Stimulated activated CD4-positive, alpha-beta T cell treated with anti-CD3 and anti-CD28 coated beads, Interleukin-2, amount 100 ng/mL, for 4 hours (primary cell): ENCODE results near the gene RPL13A.
"Not testable (repeated sequence)": the region's sequence is repeated elsewhere in the genome, so short reads cannot be mapped to it uniquely, and the experiment has no call there.

ENCODE experiments used
- DNase-seq: peaks from one replicate; pipeline ENCODE4 v3.0.0-alpha.2; 2020; ENCODE audit warnings: low read depth

The RPL13A gene

DNA sequence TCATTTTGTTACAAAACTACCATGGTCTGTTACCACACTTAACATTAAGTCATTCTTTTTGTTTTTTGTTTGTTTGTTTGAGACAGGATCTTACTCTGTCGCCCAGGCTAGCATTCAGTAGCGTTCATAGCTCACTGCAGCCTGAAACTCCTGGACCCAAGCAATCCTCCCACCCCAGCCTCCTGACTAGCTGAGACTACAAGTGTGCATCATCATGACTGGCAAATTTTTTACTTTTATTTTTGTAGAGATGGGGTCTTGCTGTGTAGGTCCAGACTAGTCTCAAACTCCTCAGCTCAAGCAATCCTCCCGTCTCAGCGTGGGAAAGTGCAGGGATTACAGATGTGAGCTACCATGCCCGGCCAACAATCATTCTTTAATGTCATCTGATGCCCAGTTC, 31.1 kb upstream of the RPL13A start:
- DNase-seq: no peak

- DNase-seq: no peak
Measured at GRCh38 chr19:49458567-49458903, 28.9 kb upstream of the RPL13A start.

GRCh38 chr19:49459388-49459787, 28.0 kb upstream of the RPL13A start:
- no peak for DNase-seq

DNA sequence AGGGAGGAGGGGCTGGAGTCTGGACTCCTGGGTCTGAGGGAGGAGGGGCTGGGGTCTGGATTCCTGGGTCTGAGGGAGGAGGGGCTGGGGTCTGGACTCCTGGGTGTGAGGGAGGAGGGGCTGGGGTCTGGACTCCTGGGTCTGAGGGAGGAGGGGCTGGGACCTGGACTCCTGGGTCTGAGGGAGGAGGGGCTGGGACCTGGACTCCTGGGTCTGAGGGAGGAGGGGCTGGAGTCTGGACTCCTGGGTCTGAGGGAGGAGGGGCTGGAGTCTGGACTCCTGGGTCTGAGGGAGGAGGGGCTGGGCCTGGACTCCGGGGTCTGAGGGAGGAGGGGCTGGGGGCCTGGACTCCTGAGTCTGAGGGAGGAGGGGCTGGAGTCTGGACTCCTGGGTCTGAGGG, 26.3 kb upstream of the RPL13A start:
- DNase-seq: not testable (repeated sequence)

DNA sequence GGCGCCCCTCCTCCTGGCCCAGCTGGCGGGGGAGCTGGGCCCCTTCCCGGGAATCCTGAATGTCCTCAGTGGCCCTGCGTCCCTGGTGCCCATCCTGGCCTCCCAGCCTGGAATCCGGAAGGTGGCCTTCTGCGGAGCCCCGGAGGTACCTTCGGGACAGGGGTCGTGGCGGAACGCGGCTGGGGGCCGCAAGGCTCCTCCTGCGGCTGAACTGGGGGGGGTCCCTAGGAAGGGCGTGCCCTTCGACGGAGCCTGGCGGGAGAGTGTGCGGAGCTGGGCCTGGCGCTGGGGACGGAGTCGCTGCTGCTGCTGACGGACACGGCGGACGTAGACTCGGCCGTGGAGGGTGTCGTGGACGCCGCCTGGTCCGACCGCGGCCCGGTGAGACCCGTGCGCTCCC, 25.8 kb upstream of the RPL13A start:
- no peak for DNase-seq

DNA sequence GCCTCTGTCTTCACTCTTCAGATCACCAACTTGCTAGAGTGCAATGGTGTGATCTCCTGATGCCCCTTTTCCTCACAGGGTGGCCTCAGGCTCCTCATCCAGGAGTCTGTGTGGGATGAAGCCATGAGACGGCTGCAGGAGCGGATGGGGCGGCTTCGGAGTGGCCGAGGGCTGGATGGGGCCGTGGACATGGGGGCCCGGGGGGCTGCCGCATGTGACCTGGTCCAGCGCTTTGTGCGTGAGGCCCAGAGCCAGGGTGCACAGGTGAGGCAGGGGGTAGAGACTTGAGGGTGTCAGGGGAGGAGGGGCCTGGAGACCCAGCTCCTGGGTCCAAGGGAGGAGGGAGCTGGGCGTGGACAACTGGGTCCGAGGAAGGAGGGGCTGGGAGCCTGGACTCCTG, 24.9 kb upstream of the RPL13A start:
- DNase-seq: no peak

DNA sequence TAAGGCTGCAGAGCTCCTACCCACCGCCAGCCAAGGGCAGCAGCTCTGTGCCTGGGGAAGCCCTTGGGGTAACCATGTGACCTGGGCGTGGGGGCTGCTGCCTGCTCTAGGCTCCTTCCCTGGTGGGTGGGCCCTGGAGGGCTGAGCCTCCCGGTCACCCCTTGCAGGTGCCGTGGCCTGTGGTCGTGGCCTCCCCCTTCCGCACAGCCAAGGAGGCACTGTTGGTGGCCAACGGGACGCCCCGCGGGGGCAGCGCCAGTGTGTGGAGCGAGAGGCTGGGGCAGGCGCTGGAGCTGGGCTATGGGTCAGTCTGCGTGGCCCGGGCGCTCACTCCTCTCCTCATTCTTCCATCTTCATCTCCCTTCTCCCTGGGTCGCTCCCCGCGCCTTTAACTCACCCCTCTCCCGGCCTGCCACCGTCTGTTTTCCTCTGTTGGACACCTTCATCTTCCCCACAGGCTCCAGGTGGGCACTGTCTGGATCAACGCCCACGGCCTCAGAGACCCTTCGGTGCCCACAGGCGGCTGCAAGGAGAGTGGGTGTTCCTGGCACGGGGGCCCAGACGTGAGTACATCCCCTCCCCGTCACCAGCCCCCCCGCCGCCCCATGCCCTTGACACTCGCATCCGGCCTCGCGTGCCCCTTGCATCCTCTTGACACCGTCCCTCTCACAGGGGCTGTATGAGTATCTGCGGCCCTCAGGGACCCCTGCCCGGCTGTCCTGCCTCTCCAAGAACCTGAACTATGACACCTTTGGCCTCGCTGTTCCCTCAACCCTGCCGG, 23.3 kb upstream of the RPL13A start:
- DNase-seq: no peak

- no peak for DNase-seq
Measured at GRCh38 chr19:49465371-49465770, 22.0 kb upstream of the RPL13A start.

DNA sequence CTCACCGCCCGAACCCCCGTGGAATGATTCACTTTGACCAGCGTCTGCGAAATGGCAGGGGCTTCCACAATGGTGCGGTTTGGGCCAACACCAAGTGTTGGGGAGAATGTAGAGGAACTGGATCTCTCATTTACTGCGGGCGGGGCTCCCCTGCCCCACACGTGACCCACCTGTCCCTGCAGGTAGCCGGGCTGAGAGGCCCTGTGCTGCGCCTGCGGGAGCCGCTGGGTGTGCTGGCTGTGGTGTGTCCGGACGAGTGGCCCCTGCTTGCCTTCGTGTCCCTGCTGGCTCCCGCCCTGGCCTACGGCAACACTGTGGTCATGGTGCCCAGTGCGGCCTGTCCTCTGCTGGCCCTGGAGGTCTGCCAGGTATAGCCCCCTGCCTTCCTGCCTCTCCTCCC, 19.2 kb upstream of the RPL13A start:
- no peak for DNase-seq

- DNase-seq: peak; percentile 56
Measured at GRCh38 chr19:49468746-49469447, 18.5 kb upstream of the RPL13A start.

- peak; percentile 57 for DNase-seq
Measured at GRCh38 chr19:49469828-49470614, 17.4 kb upstream of the RPL13A start.

DNA sequence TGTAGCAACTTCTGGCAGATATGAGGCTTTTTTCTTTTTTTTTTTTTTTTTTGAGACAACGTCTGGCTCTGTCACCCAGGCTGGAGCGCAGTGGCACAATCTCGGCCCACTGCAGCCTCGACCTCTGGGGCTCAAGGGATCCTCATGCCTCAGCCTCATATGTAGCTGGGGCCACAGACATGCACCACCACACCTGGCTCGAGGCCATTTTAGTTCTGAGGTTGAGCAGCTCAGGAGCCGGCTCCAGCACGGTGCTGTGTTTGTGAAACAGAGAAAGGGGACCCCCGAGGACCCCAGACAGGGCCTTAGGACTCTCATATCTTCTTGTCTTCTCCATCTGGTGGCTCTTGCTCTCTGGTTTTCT, 16.8 kb upstream of the RPL13A start:
- DNase-seq: no peak

GRCh38 chr19:49472936-49473335, 14.5 kb upstream of the RPL13A start:
- no peak for DNase-seq

GRCh38 chr19:49473501-49473867, 13.9 kb upstream of the RPL13A start:
- not testable (repeated sequence) for DNase-seq

DNA sequence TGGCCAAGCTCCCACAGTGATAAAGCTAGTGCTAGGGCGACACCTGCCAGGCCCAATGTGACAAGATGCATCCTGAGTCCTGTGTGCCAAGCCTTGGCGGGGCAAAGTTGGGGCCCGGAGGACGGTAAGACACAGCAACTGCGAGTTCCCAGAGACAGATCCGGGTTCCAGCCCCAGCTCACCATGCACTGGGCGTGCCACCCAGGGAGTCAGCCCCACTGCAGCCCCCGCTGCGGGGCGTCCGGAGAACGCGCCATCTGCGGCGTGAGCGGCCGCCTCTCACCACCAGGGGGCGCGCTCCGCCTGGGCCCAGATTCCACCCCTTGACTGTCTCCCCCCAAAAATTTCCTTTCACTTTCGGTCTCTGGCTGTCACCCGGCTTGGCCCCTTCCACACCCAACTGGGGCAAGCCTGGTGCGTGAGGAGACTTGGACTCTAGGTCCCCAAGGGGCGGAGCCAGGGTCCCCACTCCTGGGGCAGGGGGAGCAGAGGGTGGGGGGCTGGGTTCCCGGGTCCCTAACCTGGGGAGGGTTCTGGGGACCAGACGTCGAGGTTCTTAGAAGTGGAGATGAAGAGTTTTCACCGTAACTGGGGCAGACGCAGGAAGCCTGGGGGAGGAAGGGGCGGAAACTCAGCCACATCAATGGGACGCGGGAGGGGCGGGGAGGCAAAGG, 13.4 kb upstream of the RPL13A start, which contains the start of gene FLT3LG:
TSS of gene FLT3LG (plus strand) at position 348 of the 674 bp plus-strand sequence. CDS start 425 bp downstream, outside the sequence.
- DNase-seq: peak; percentile 89

DNA sequence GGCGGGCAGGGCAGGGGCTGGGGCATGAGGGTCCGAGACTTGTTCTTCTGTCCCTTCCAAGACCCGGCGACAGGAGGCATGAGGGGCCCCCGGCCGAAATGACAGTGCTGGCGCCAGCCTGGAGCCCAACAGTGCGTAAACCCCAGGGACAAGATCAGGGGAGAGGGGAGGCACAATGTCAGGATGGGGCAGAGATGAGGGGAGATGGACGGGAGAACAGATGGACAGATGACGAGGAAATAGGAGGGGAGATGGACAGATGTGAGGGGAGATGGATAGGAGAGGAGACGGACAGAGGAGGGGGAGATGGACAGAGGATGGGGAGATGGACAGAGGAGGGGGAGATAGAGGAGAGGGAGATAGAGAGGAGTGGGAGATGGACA, 12.9 kb upstream of the RPL13A start:
- no peak for DNase-seq

DNA sequence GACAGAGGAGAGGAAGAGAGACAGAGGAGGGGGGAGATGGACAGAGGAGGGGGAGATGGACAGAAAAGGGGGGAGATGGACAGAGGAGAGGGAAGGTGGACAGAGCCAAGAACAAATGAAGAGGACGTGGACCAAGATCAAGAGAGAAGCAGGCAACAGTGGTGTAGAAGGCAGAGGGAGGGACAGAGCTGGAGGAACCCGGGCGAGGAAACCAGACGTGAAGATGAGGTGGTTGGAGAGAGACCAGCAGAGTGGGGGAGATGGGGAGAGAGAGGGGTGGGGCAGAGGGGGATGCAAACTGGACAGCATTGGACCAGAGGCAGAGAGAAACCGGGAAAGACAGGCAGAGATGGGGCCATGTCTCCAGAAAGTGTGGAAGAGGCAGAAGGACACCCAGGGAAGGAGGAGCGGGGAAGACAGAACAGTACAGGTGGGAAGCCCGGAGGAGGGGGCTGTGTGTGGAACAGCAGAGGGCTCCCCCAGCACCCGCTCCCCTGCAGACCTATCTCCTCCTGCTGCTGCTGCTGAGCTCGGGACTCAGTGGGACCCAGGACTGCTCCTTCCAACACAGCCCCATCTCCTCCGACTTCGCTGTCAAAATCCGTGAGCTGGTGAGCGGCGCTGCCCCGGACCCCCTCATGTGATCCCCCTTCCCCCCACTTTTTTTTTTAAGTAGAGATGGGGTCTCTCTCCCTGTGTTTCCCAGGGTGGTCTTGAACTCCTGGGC, 12.1 kb upstream of the RPL13A start:
- no peak for DNase-seq

DNA sequence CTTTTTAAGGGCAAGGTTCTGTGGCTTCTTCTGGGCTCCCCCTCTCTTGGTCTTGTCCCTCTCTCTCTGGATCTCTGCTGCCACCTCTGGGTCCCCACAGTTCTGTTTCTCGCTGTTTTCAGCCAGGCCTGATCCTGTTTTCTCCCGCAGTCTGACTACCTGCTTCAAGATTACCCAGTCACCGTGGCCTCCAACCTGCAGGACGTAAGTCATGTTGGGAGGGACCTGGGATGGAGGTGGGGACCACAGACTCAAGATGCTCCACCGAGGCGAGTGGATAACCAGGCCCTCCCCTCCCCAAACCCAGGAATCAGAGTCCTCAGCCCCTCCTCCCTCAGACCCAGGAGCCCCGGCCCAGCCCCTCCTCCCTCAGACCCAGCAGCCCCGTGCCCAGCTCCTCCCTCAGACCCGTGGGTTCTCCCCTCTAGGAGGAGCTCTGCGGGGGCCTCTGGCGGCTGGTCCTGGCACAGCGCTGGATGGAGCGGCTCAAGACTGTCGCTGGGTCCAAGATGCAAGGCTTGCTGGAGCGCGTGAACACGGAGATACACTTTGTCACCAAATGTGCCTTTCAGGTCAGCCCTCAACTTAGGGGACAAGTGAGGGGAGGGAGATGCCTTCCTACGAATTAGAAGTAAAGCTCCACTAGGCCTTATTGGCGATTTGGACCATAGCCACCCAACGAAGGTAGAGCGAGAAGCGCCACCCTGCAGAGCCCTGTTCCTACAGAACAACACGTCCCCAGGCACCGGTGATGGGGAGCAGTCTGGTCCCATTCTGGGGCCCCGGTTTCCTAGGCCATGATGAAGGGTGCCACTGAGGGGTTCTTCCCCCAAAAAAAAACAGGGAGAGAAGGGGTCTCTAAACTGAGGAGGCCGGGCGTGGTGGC, 11.2 kb upstream of the RPL13A start:
- DNase-seq: peak; percentile 56

- no peak for DNase-seq
Measured at GRCh38 chr19:49479975-49480628, 7.3 kb upstream of the RPL13A start.

DNA sequence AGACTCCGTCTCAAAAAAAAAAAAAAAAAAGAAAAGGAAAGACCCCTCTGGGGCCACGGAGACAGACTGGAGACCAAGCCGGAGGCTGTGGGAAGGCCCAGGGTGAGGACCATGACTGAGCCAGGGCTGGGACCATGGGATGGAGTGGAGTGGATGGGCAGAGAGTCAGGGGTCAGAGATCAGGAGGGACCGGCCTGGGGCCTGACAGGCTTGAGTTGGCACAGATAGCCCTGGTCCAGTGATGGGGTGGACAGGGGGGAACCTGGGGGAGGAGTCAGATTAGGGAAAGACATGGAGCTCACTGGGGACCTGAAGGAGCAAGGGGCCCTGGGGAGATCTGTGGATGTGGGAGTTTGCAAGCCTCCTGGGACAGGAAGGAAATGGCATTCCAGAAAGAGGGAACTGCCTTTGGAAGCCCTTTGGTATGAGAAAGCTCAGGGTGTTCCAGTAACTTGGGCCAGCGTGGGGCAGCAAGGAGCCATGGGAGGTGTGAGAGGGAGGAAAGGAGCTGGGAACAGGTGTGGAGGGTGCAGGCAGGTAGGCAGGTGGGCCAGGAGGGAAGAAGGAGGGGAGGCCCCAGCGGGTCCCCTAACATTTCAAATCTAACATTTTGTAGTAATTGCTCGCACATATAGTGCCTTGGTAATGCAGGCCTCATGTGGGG, 6.3 kb upstream of the RPL13A start:
- no peak for DNase-seq
